Spleen (tissue), 7 donors: ENCODE results near the gene MNDA.

Experiments used
- POLR2AphosphoS5 ChIP-seq, 3 donors: sonication (generic); formaldehyde crosslinking; IDR thresholded peaks; one replicate each; pipeline ENCODE4 v1.5.1; 2017; ENCODE audit warnings: antibody characterized with exemption in 3 of 3
- TF ChIP-seq, protein P1 (sequence below), 11 experiments: fragments of 200-600 bp in 7 of 11; fragments of 450-650 bp in 4 of 11; sonication (generic) in 4 of 11; IDR thresholded peaks in 8 of 11; conservative IDR thresholded peaks in 3 of 11; 1 replicate in 7 of 11; 2 replicates in 4 of 11; pipeline versions ENCODE4 v1.4.0 to v1.8.0; 2016 to 2021; ENCODE audit warnings: antibody characterized with exemption in 11 of 11, inconsistent platforms in 4 of 11, mild to moderate bottlenecking in 1 of 11
- donor health status: DM: no; HTN: no; CAD: no; lungs with moderate emphysema.
- donor health status: DM: no; HTN: no; CAD: no.
- donor health status: DM: no; HTN: no; CAD: no.

DNA sequence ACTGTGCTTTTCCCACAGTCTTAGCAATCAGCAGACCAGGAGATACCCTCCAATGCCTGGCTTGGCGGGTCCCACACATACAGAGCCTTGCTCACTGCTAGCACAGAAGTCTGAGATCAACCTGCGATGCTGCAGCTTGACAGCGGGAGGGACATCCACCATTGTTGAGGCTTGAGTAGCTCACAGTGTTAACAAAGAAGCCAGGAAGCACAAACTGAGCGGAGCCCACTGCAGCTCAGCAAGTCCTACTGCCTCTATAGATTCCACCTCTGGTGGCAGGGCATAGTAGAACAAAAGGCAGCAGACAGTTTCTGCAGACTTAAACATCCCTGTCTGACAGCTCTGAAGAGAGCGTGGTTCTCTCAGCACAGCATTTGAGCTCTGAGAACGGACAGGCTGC is 33.4 kb downstream of the MNDA start:
- TF ChIP-seq, protein P1, sequence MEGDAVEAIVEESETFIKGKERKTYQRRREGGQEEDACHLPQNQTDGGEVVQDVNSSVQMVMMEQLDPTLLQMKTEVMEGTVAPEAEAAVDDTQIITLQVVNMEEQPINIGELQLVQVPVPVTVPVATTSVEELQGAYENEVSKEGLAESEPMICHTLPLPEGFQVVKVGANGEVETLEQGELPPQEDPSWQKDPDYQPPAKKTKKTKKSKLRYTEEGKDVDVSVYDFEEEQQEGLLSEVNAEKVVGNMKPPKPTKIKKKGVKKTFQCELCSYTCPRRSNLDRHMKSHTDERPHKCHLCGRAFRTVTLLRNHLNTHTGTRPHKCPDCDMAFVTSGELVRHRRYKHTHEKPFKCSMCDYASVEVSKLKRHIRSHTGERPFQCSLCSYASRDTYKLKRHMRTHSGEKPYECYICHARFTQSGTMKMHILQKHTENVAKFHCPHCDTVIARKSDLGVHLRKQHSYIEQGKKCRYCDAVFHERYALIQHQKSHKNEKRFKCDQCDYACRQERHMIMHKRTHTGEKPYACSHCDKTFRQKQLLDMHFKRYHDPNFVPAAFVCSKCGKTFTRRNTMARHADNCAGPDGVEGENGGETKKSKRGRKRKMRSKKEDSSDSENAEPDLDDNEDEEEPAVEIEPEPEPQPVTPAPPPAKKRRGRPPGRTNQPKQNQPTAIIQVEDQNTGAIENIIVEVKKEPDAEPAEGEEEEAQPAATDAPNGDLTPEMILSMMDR (IDR thresholded peaks at IDR 0.05 in 8 of 11, conservative IDR thresholded peaks at IDR 0.05 in 3 of 11) = no peak
- no peak for TF ChIP-seq POLR2AphosphoS5 (IDR thresholded peaks at IDR 0.05)
